Spleen (tissue), 7 donors: ENCODE data around the gene ABCA2.

Experiments used
- POLR2A ChIP-seq, 3 donors: fragments of 450-650 bp; IDR thresholded peaks; one replicate each; pipeline ENCODE4 v1.5.1; 2017; ENCODE audit warnings: antibody characterized with exemption in 3 of 3, mild to moderate bottlenecking in 1 of 3
- POLR2AphosphoS5 ChIP-seq, 3 donors: sonication (generic); formaldehyde crosslinking; IDR thresholded peaks; one replicate each; pipeline ENCODE4 v1.5.1; 2017; ENCODE audit warnings: antibody characterized with exemption in 3 of 3
- TF ChIP-seq, protein P1 (sequence below), 11 experiments: fragments of 200-600 bp in 7 of 11; fragments of 450-650 bp in 4 of 11; sonication (generic) in 4 of 11; IDR thresholded peaks in 8 of 11; conservative IDR thresholded peaks in 3 of 11; 1 replicate in 7 of 11; 2 replicates in 4 of 11; pipeline versions ENCODE4 v1.4.0 to v1.8.0; 2016 to 2021; ENCODE audit warnings: antibody characterized with exemption in 11 of 11, inconsistent platforms in 4 of 11, mild to moderate bottlenecking in 1 of 11
- donor health status: DM: no; HTN: no; CAD: no; lungs with moderate emphysema.
- donor health status: DM: no; HTN: no; CAD: no.
- donor health status: DM: no; HTN: no; CAD: no.

DNA sequence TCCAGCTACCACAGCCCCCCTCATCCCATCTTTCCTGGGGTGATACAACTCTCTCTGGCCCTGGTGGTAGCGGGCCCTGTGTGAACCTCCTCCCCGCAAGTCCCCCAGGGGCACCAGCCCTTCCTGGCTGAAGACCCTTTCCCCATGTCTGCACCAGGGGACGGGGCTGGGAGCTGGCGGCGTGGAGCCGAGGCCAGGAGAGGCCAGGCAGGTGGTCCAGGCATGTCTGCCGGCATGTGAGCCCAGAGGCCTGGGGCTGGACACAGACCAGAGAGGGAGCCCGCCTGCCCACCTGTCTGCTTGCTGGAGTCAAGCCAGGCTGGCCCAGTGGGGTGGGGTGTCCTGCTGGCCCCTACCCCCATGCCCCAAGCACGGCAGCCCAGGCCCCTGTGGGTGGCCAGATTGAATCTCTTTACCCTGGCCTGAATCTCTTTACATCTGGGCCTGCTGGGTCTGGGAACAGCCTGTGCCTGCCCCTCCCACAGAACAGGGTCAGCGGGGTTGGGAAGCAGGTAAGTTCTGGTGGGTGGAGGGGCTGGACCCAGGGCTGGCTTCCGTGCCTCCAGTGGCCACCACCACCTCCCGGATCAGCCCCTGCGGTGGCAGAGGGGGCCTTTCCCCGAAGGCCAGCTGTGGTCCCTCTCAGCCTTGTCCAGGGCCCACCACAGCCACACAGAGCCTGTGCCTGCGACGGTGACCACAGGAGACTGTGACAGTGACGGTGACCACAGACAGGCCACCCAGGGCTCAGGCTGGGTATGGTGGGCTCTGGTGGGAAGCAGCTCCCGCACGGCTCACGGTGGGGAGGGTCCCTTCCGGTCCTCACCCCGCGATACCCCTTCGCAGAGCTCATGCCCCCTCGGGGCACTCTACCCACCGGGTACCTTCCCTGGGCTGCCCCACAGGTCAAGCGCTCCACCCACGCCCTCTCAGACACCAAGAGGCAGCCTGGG, 68.9 kb downstream of the ABCA2 start:
- TF ChIP-seq, protein P1, sequence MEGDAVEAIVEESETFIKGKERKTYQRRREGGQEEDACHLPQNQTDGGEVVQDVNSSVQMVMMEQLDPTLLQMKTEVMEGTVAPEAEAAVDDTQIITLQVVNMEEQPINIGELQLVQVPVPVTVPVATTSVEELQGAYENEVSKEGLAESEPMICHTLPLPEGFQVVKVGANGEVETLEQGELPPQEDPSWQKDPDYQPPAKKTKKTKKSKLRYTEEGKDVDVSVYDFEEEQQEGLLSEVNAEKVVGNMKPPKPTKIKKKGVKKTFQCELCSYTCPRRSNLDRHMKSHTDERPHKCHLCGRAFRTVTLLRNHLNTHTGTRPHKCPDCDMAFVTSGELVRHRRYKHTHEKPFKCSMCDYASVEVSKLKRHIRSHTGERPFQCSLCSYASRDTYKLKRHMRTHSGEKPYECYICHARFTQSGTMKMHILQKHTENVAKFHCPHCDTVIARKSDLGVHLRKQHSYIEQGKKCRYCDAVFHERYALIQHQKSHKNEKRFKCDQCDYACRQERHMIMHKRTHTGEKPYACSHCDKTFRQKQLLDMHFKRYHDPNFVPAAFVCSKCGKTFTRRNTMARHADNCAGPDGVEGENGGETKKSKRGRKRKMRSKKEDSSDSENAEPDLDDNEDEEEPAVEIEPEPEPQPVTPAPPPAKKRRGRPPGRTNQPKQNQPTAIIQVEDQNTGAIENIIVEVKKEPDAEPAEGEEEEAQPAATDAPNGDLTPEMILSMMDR (IDR thresholded peaks at IDR 0.05 in 8 of 11, conservative IDR thresholded peaks at IDR 0.05 in 3 of 11), result no peak
- TF ChIP-seq POLR2A (IDR thresholded peaks at IDR 0.05), result no peak
- TF ChIP-seq POLR2AphosphoS5 (IDR thresholded peaks at IDR 0.05), result peak in 1 of 3 donors; percentile 20
